Nephron (organoid): ENCODE data around the gene TBX15.

Experiments
- H3K27ac Mint-ChIP-seq, 3 experiments: 2 replicates each; pipeline ENCODE4 v1.8.0; 2020; ENCODE audit warnings: mixed read lengths in 3 of 3, mild to moderate bottlenecking in 2 of 3, moderate library complexity in 1 of 3
- H3K27me3 Mint-ChIP-seq: 2 replicates; pipeline ENCODE4 v1.8.0; 2021; ENCODE audit warnings: low read depth, mild to moderate bottlenecking, moderate library complexity, mixed read lengths
- H3K36me3 Mint-ChIP-seq: 2 replicates; pipeline ENCODE4 v1.8.0; 2020; ENCODE audit warnings: low read depth, mixed read lengths
- H3K4me1 Mint-ChIP-seq: 2 replicates; pipeline ENCODE4 v1.8.0; 2020; ENCODE audit warnings: mixed read lengths
- H3K4me3 Mint-ChIP-seq, 3 experiments: 2 replicates each; pipeline ENCODE4 v1.8.0; 2020; ENCODE audit warnings: mild to moderate bottlenecking in 3 of 3, mixed read lengths in 3 of 3, moderate library complexity in 2 of 3
- H3K9me3 Mint-ChIP-seq: 2 replicates; pipeline ENCODE4 v1.8.0; 2020; ENCODE audit warnings: mixed read lengths
- CTCF ChIP-seq, 3 experiments: fragments of 200-600 bp; sonication (generic); IDR thresholded peaks; one replicate each; pipeline ENCODE4 v1.5.0; 2021; ENCODE audit warnings: antibody characterized with exemption in 3 of 3; ENCODE audit not compliant: unreplicated experiment in 3 of 3

Gene TBX15

GRCh38 chr1:118999348-119000071 lies 11.4 kb upstream of the TBX15 start:
- no peak for TF ChIP-seq CTCF (IDR thresholded peaks at IDR 0.05; ENCODE audit: unreplicated experiment in 3 of 3)

GRCh38 chr1:118998171-118998570 lies 10.0 kb upstream of the TBX15 start:
- Mint-ChIP-seq H3K27ac (no peak overlapping the region), H3K27me3 (peaks cover 98% of the 10 kb centered on the region), H3K4me3 (peak overlapping the region in 2 of 3 experiments; percentile 12 to 46), H3K4me1 (peaks cover 46% of the 10 kb centered on the region), H3K9me3 (no peaks in the 10 kb centered on the region), H3K36me3 (no peaks in the 10 kb centered on the region)
- TF ChIP-seq CTCF (IDR thresholded peaks at IDR 0.05; ENCODE audit: unreplicated experiment in 3 of 3) = no peak

More at GRCh38 chr1:118999348-119000071, 11.4 kb upstream of the TBX15 start:
- Mint-ChIP-seq H3K36me3 (no peaks in the 10 kb centered on the region), H3K4me3 (peak overlapping the region; percentile 21 to 74 (median 65)), H3K27ac (no peak overlapping the region), H3K9me3 (no peaks in the 10 kb centered on the region), H3K27me3 (peaks cover 98% of the 10 kb centered on the region), H3K4me1 (peaks cover 38% of the 10 kb centered on the region)

DNA sequence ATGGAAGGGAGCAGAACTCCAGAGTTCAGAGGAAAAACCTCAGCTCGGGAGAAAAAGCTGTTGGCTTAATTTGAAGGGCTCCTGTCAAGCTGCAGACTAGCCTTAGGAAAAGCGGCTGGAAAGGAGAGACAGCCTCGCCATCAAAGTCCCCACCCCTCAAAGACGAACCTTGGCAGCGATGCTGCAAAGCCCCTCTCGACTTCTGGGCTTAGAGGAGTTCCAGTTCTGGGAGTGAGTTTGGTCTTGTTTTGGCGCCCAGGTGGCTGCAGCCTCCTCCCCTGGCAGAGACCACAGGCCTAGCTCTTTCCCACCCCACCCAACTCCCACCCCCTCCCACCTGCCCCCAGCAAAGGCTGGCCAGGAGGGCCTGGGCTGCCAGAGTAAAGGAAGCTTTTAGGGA lies 9.1 kb upstream of the TBX15 start:
- H3K9me3 Mint-ChIP-seq = no peaks in the 10 kb centered on the region
- peaks cover 97% of the 10 kb centered on the region for H3K27me3 Mint-ChIP-seq
- no peak overlapping the region for H3K4me3 Mint-ChIP-seq
- H3K36me3 Mint-ChIP-seq = no peaks in the 10 kb centered on the region
- H3K4me1 Mint-ChIP-seq = peaks cover 45% of the 10 kb centered on the region
- TF ChIP-seq CTCF (IDR thresholded peaks at IDR 0.05; ENCODE audit: unreplicated experiment in 3 of 3) = no peak
- no peak overlapping the region for H3K27ac Mint-ChIP-seq

DNA sequence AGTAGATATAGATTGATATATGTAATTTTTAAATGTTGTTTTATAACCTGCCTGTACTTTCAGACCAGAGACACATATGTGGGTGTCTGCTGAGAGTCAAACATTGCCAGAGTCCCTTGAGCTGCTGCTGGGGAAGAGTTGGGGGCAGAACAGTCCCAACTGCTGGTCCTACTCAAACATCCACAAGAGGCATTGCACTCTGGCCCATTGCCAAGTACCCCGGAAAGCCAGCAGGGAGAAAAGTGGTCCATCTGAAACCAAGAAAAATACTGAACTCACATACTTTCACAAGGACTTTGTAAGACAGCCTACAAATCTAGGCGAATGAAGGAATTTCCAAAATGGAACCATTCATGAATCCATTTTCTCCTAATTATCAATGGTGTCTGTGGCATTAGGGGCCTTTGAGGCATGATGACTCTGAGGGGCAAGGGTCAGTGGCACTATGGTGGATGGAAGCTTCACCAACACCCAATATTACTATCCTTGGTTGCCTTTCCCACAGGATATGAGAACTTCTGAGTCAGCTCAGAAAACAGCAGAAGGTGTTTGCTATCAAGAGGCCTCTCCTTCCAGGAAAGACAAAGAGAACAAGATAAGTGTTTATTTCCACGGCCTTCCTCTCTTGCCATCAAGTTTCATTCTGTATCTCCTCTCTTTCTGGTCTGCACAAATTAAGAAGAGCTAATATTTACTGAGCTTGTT lies 7.3 kb upstream of the TBX15 start:
- no peak for TF ChIP-seq CTCF (IDR thresholded peaks at IDR 0.05; ENCODE audit: unreplicated experiment in 3 of 3)
- Mint-ChIP-seq H3K4me1 (peaks cover 39% of the 10 kb centered on the region), H3K27me3 (peaks cover 97% of the 10 kb centered on the region), H3K4me3 (no peak overlapping the region), H3K27ac (no peak overlapping the region), H3K36me3 (no peaks in the 10 kb centered on the region), H3K9me3 (no peaks in the 10 kb centered on the region)

GRCh38 chr1:118993700-118994026 lies 5.5 kb upstream of the TBX15 start:
- peaks cover 33% of the 10 kb centered on the region for H3K4me1 Mint-ChIP-seq
- TF ChIP-seq CTCF (IDR thresholded peaks at IDR 0.05; ENCODE audit: unreplicated experiment in 3 of 3) = no peak
- H3K4me3 Mint-ChIP-seq = peak overlapping the region; percentile 18 to 46 (median 43)
- no peak overlapping the region for H3K27ac Mint-ChIP-seq
- no peaks in the 10 kb centered on the region for H3K36me3 Mint-ChIP-seq
- no peaks in the 10 kb centered on the region for H3K9me3 Mint-ChIP-seq
- peaks cover 97% of the 10 kb centered on the region for H3K27me3 Mint-ChIP-seq
